NB4 (cell line): ENCODE data around the gene MPPED1.

Source experiments
- DNase-seq: peaks from one replicate; pipeline ENCODE4 v3.0.0; 2010; ENCODE audit warnings: low read depth
- H3K4me3 ChIP-seq: one replicate; pipeline ENCODE4 v1.5.1; 2011; ENCODE audit warnings: mild to moderate bottlenecking, low read depth, low read length, moderate library complexity
- MYC ChIP-seq: IDR thresholded peaks from 2 replicates; pipeline ENCODE4 v1.6.1; 2011; ENCODE audit warnings: low read depth, low read length
- POLR2A ChIP-seq: IDR thresholded peaks from 2 replicates; pipeline ENCODE4 v1.6.1; 2011; ENCODE audit warnings: mild to moderate bottlenecking; ENCODE audit not compliant: insufficient read length; ENCODE audit errors: extremely low read depth
- TF ChIP-seq, protein P1 (sequence below): IDR thresholded peaks from one replicate; pipeline ENCODE4 v1.5.1; 2012; ENCODE audit warnings: low read depth, low read length
- TF ChIP-seq, protein P2 (sequence below): IDR thresholded peaks from 2 replicates; pipeline ENCODE4 v1.6.1; 2011; ENCODE audit warnings: low read depth, low read length

MPPED1 gene

DNA sequence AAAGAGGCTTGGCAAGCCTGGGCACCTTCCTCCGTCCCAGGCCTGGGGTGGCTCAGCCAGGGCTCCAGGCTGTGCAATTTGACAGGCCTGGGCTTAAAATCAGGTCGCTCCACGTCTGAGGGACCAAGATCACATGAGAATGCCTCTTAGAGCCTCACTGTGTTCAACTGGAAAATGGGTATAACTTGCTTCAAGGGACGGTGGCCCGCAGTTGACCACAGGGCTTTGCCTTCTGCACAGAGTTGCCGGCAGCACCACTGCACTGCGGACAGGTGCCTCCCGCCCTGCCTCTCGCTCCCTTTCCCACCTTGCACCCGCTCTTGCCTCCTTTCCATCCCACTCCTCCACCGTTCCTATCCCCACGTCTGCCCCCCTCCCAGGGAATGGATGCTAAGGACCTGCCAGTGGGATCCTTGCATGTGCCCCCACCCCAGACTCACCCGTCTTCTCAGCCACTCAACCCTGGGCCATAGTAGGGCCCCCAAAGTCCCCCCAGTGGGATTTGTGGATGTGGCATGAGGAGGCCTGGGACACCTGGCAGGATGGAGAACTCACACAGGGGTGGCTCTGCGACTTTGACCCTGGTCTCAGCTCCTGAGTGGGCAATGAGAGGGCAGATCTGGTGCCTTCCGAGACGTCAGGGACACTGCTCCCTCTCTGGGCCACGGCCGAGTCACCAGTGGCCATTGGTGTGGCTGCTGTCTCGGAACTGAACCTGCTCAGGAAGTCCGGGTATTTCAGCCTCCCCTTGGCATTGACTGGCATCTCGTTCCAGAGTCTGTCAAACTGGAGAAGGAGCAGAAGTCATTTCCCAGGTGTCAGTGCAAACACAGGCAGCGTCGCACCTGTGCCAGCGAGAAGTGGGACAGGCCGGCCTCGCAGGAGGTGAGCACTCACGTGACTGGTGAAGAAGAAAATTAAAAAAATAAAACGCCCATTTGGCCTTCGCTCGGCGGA, 128.0 kb downstream of the MPPED1 start:
- no peak for DNase-seq
- TF ChIP-seq MYC (no peak), POLR2A (no peak)
- TF ChIP-seq, protein P1, sequence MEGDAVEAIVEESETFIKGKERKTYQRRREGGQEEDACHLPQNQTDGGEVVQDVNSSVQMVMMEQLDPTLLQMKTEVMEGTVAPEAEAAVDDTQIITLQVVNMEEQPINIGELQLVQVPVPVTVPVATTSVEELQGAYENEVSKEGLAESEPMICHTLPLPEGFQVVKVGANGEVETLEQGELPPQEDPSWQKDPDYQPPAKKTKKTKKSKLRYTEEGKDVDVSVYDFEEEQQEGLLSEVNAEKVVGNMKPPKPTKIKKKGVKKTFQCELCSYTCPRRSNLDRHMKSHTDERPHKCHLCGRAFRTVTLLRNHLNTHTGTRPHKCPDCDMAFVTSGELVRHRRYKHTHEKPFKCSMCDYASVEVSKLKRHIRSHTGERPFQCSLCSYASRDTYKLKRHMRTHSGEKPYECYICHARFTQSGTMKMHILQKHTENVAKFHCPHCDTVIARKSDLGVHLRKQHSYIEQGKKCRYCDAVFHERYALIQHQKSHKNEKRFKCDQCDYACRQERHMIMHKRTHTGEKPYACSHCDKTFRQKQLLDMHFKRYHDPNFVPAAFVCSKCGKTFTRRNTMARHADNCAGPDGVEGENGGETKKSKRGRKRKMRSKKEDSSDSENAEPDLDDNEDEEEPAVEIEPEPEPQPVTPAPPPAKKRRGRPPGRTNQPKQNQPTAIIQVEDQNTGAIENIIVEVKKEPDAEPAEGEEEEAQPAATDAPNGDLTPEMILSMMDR = no peak
- TF ChIP-seq, protein P2, sequence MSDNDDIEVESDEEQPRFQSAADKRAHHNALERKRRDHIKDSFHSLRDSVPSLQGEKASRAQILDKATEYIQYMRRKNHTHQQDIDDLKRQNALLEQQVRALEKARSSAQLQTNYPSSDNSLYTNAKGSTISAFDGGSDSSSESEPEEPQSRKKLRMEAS = no peak
- H3K4me3 ChIP-seq = no peak overlapping the region

DNA sequence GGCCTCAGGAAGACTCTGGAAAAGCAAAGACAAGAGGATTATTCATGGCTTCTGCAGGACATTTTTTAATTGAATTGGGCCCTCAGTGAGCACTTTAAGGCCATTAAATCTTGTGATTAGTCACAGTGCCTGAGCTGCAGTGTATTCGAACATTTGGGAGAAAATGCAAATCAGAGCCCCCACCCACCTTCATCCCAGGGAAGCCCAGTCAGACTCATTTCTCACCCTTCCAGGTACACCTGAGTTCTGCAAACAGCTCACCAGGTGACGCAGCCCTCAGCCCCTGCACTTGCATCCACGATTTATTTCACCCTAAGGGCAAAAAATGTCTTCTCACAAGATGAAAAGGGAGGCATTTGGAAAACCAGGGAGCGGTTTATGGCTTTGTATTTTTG, 128.7 kb downstream of the MPPED1 start:
- no peak for DNase-seq
- TF ChIP-seq POLR2A (no peak), MYC (no peak)
- TF ChIP-seq, protein P1 = no peak
- TF ChIP-seq, protein P2 = no peak
- no peak overlapping the region for H3K4me3 ChIP-seq

DNA sequence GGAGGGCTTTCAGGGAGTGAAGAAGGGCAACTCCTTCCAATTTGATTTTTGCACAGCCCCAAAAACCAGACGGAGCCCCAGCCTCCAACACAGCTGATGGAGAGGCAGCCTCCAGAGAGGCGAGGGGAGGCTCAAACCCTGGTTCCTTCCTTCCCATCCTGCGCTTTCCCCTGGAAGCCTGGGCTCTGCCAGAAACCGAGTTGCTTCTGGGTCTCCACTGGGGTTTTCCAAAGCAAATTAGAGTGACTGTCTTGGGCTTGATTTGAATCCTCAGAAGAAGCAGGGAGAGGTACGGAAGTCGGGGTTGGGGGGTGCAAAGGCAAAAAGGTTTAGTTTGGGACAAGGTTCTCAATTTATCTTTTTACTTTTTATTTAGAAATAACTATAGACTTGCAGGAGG, 129.2 kb downstream of the MPPED1 start:
- no peak for DNase-seq
- no peak overlapping the region for H3K4me3 ChIP-seq
- TF ChIP-seq MYC (no peak), POLR2A (no peak)
- TF ChIP-seq, protein P2 = no peak
- TF ChIP-seq, protein P1 = no peak

DNA sequence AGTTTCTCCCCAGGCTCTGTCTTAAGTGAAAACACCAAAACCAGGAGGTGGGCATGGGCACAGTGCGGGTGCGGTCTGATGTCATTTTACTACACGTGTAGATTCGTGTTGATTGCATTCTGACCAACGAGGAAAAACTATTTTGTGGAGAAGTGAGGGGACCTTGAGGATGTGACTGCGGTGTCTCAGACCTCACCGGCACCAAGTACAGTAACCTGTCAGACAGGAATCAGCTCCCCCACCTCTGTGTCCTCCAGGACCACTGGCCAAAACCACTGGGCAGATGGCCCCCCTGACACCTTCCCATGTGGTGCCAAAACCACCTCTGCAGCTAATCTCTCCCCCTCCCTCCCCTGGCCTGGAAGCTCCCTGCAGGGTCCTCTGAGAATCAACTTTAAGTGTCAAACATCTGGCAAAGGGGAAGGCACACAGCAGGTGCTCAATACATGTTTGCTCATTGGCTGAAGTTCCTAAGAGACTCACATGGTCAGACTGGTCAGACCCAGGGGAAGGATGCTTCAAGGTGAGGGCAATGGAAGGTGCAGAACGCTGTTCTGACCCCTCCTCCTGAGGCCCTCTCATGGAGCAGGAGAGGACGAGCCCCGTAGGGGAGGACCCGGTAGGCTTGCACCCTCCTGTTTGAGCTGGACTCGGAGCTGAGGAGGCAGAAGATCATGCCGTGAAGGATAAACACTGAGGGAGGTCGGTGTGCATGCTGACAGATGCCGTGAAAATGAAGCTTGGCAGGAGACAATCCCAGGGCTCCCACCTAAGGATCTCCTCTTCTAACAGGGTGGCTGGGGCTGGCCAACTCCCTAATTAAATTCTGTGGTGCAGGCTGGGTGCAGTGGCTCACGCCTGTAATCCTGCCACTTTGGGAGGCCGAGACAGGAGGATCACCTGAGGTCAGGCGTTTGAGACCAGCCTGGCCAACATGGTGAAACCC, 129.9 kb downstream of the MPPED1 start:
- H3K4me3 ChIP-seq = no peak overlapping the region
- DNase-seq = no peak
- TF ChIP-seq, protein P2 = no peak
- TF ChIP-seq MYC = no peak

DNA sequence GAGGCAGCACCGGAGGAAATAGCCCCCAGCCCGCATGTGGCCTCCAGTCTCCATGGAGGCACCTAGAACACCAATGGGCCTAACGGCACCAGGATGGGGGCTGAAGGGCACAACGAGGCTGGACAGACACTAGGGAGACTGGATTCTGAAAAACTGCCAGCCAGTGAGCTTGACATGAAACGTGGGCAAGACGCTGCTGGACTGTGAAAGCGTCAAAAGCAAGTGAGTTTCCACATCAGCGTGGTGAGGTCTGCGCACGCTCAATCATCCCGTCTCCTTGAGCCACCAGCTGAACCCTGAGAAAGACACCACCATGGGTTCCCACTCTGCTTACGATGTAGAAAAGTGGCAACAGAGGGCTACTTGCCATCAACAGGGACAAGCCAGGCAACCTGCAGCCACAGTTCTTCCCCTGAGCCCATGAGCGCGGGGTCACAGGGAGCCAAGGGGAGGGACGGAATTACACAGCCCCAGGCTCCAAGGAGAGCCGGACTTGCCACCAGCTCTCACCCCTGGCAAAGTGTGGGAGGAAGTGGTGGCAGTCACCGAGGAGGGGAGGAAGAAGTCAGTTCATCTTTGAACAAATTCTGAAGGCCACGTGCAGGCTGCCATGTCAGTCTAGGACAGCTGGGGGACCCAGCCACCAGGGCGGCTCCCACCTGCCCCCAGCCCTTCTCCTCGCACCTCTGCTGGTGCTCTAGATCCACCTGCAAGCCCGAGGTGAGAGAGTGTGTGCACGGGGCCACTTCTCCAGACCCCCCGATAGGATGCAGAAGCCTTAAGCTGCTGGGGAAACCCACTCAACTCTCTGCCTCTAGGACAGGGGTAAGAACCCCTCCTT, 131.1 kb downstream of the MPPED1 start:
- TF ChIP-seq MYC (no peak), POLR2A (no peak)
- TF ChIP-seq, protein P1 = no peak
- TF ChIP-seq, protein P2 = no peak
- no peak overlapping the region for H3K4me3 ChIP-seq
- no peak for DNase-seq
